ENCODE data around the gene STEAP3.

STEAP3 gene

DNA sequence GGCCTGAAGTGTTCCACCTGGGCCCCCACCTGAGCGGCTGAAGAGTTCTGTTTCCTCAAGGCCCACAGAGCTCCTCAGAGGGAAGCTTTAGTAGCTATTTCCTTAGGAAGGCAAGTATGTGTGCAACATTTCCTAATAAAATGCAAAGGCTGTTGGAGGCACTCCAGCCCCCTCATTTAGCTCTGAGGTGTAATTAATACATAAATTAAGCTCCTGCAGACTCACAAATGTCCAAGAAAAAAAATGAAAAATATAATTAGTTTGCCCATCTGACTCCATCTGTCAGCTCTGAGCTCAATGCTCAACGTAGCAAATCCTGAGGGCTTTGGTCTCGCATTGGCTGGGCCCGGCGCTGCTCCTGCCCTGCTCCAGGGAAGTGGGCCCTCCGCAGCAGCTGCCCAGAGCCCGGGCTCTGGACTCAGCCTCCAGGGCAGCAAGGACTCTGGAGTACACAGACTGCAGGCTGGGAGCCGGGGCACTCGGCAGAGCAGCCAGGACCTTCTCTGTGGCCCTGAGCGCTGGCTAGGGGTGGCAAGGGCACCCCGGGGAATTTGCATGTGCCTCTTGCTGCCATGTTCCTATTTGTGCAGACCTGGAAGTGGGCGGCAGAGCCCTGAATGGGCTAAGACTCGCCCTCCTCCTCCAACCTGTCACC is 41.7 kb upstream of the STEAP3 start:
- no peak overlapping the region for H3K4me3 ChIP-seq (ENCODE audit: low read depth, low read length)
- TF ChIP-seq, protein P1, sequence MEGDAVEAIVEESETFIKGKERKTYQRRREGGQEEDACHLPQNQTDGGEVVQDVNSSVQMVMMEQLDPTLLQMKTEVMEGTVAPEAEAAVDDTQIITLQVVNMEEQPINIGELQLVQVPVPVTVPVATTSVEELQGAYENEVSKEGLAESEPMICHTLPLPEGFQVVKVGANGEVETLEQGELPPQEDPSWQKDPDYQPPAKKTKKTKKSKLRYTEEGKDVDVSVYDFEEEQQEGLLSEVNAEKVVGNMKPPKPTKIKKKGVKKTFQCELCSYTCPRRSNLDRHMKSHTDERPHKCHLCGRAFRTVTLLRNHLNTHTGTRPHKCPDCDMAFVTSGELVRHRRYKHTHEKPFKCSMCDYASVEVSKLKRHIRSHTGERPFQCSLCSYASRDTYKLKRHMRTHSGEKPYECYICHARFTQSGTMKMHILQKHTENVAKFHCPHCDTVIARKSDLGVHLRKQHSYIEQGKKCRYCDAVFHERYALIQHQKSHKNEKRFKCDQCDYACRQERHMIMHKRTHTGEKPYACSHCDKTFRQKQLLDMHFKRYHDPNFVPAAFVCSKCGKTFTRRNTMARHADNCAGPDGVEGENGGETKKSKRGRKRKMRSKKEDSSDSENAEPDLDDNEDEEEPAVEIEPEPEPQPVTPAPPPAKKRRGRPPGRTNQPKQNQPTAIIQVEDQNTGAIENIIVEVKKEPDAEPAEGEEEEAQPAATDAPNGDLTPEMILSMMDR (IDR thresholded peaks at IDR 0.05; ENCODE audit: low read depth, low read length): no peak
- H3K9me3 ChIP-seq: no peaks in the 10 kb centered on the region
- no peaks in the 10 kb centered on the region for H3K36me3 ChIP-seq
- no peaks in the 10 kb centered on the region for H3K27me3 ChIP-seq
- no peak for DNase-seq
- no peaks in the 10 kb centered on the region for H3K4me1 ChIP-seq

DNA sequence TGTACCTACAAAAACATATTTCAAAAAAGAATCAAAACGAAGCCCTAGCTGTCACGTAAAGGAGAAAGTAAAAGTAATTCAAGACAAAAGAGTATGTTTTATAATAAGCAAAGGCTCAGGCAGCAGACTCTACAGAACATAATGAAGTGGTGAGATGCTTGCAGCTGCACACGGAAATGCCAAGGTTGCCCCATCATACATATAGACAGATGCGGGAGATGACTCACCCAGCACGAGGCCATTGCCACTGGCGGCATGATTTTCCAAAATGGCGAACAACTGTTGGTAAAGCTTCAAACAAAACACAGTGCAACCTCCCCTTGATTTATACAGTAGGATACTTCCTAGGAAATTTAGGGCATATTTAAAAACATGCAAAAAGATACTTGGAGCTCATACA is 39.1 kb upstream of the STEAP3 start:
- H3K9me3 ChIP-seq: no peaks in the 10 kb centered on the region
- H3K4me3 ChIP-seq (ENCODE audit: low read depth, low read length): no peak overlapping the region
- no peaks in the 10 kb centered on the region for H3K36me3 ChIP-seq
- DNase-seq: no peak
- no peaks in the 10 kb centered on the region for H3K4me1 ChIP-seq
- H3K27me3 ChIP-seq: no peaks in the 10 kb centered on the region
- TF ChIP-seq, protein P1 (IDR thresholded peaks at IDR 0.05; ENCODE audit: low read depth, low read length): no peak

DNA sequence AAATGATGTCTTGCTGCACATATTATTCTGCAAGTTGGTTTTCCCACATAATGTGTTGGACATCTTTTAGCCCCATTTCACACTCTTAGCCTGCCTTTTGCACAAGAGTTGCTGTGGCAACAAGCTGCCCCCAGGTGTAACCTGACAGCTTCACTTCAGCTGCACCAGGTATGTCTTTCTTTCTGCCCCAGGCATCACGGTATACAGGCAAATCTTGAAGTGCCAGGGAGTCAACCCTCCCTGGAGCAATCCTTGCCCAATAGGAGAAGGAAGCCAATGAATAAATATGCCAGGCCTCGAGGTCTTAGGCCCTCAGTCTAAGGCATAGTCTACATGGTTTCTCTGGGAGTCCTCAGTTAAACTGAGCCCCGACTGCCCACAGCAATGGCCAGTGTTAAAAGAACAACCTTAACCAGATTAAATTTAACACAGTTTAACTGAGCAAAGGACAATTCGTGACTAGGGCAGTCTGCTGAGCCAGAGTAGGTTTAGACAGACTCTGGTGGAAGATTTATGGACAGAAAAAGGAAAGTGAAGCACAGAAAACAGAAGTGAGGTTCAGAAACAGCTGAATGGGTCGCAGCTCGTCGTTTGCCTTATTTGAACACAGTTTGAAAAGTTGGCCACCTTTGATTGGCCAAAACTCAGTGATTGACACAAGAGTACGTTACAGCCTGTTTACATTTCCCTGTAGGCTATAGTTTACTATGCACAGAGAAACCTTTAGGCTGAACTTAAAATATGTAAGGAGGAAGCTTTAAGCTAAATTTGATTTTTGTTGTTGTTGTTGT is 33.1 kb upstream of the STEAP3 start:
- Histone ChIP-seq H3K4me3 (ENCODE audit: low read depth, low read length) (no peak overlapping the region), H3K9me3 (no peaks in the 10 kb centered on the region), H3K27me3 (no peaks in the 10 kb centered on the region), H3K36me3 (no peaks in the 10 kb centered on the region), H3K4me1 (no peaks in the 10 kb centered on the region)
- TF ChIP-seq, protein P1 (IDR thresholded peaks at IDR 0.05; ENCODE audit: low read depth, low read length): no peak
- no peak for DNase-seq

DNA sequence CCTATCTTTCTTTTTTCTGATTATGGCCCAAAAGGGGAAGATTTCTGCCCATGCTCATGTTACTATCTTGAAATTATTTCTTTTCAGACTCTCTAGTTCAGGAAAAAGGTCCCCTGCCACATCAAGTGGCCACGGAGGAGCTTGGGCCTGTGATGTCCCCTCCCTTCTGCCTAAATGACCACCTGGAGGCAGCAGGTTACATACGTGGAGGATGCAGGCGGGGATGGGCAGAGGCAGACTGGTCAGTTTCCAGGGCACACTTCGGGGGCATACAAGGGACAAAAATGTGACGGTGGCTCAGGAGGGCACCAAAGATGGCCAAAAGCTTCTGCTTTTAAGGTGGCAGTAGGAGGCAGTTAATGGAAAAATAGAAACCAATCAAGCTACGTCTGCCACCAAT is 30.7 kb upstream of the STEAP3 start:
- H3K9me3 ChIP-seq: no peaks in the 10 kb centered on the region
- H3K36me3 ChIP-seq: no peaks in the 10 kb centered on the region
- TF ChIP-seq, protein P1 (IDR thresholded peaks at IDR 0.05; ENCODE audit: low read depth, low read length): no peak
- no peak for DNase-seq
- no peak overlapping the region for H3K4me3 ChIP-seq (ENCODE audit: low read depth, low read length)
- no peaks in the 10 kb centered on the region for H3K27me3 ChIP-seq
- no peaks in the 10 kb centered on the region for H3K4me1 ChIP-seq

DNA sequence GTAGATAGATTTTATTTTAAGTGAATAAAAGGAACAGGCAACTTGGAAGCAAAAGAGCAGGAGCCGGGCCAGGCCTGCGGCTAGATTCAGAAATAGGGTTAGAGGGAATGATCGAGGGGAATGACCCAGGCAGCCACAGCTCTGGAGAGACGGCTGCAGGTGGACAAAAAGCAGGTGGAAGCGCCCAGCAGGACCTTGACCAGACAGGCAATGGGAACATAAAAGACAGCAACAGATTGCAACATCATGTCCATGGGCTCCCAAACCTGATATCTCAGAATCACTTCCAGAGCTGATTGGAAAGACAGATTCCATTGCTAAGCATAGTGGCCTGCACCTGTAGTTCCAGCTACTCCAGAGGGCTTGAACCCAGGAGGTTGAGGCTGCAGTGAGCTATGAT is 28.6 kb upstream of the STEAP3 start:
- Histone ChIP-seq H3K4me3 (ENCODE audit: low read depth, low read length) (no peak overlapping the region), H3K27me3 (no peaks in the 10 kb centered on the region), H3K4me1 (no peaks in the 10 kb centered on the region), H3K36me3 (no peaks in the 10 kb centered on the region), H3K9me3 (no peaks in the 10 kb centered on the region)
- no peak for DNase-seq
- TF ChIP-seq, protein P1 (IDR thresholded peaks at IDR 0.05; ENCODE audit: low read depth, low read length): no peak

DNA sequence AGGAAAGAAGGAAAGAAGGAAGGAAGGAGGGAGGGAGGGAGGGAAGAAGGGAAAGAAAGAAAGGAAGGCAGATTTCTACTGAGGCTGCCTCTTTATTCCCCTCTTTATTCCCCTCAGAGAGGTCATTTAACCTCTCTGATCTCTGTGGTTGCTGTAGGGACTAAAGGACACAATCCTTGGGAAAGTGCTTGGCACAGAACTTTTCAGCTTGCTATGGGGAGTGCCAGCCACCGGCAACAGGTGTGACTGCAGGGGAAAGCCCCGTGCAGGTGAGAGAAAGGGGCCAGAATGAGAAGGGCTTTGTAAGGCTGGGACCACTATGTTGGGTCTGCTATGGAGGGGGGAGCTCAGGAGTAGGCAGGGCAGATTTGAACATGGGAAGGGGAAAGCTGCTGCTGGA is 27.7 kb upstream of the STEAP3 start:
- TF ChIP-seq, protein P1 (IDR thresholded peaks at IDR 0.05; ENCODE audit: low read depth, low read length): no peak
- Histone ChIP-seq H3K9me3 (no peaks in the 10 kb centered on the region), H3K27me3 (no peaks in the 10 kb centered on the region), H3K4me1 (no peaks in the 10 kb centered on the region), H3K36me3 (no peaks in the 10 kb centered on the region), H3K4me3 (ENCODE audit: low read depth, low read length) (no peak overlapping the region)
- no peak for DNase-seq
